Stimulated activated CD4-positive, alpha-beta T cell treated with anti-CD3 and anti-CD28 coated beads, Interleukin-4, amount 100 ng/mL, for 4 hours (primary cell): ENCODE measurements around the gene USP30.
"Not testable (repeated sequence)": the region's sequence is repeated elsewhere in the genome, so short reads cannot be mapped to it uniquely, and the experiment has no call there.

Experiments
- DNase-seq, 2 experiments: peaks; one replicate each; pipeline ENCODE4 v3.0.0-alpha.2; 2020

Gene USP30

GRCh38 chr12:109053382-109054123 lies 1.2 kb downstream of the USP30 start:
- DNase-seq, result peak in 1 of 2 experiments; percentile 34

DNA sequence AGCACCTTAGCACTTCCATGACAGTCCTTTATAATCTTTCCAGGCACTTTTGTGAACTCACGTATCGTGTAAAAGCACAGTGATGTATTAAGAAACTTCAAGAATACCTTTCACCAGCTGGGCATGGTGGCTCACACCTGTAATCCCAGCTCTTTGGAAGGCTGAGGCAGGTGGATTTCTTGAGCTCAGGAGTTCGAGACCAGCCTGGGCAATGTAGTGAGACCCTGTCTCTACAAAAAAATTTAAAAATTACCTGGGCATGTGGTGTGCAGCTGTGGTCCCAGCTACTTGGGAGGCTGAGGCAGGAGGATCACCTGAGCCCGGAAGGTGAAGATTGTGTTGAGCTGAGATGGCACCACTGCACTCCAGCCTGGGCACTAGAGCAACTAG lies 1.7 kb downstream of the USP30 start:
- DNase-seq, result not testable (repeated sequence)

DNA sequence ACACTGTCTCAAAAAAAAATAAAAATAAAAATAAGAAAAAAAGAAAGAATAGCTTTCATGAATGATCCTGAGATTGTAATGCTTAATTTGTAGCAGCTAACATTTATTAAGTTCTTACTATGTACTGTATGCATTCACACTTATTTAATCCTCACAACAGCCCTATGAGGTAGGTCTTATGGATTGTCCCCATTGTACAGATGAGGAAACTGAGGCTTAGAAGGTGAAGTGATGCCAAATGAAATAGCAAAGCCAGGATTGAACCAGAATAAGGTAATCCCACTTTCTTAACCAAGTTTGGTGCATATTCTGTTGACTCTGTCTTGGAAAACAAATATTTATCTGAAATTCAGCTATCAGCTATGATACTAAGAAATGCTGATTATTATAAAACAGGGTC lies 2.1 kb downstream of the USP30 start:
- DNase-seq, result no peak

DNA sequence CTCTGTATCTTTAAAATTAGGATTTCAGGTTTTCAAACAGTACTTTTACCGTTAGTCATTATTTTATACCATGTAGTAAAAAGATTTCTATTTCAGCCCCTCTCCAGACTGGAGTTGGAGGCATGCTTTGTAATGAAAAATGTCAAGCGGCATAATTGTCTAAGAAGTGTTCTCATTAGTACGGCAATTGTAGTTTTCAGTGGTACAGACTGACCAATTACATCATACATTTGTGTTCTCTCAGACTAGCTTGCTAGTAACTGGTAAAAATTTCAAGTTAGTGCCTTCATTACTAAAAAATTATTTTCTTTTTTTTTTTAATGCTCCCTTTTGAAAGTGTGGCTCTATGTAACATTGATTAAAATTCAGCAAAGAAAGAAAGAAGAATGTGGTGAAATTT lies 4.5 kb downstream of the USP30 start:
- DNase-seq, result no peak

DNA sequence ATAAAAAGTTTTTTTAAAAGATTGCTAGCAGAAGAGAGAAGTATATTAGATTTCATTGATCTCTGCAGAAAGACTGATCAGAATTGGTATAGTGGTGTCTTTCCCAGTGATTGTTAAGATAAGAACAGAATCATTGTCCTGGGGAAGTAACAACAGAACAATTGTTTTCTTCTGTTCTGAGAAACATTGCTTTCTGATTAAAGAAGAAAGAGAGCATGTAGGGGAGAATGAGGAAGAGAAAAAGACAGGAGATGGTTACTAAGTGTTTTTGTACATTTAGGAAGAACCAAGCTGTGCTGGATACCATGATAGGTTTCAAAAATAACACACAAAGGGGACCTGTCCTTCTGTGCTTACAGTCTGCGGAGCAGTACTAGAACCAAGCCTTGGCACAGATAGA lies 5.0 kb downstream of the USP30 start:
- DNase-seq, result no peak

DNA sequence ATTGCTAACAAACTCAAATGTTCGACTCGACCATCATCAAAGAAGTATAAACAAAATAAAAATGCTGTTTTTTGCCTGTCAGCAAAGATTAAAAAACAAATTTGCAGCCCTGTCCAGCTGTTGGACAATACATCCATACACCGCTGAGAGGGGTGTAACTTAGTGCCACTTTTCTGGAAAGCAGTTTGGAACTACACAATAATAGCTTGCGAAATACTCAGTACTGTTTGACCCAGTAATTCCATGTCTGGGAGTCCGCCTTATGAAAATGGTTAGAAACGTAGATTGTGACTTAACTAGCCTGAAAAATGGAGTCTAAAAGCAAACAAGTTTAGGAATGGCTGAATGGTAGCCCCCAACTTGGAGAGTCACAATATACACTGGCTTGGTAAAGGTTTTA lies 6.4 kb downstream of the USP30 start:
- no peak for DNase-seq

GRCh38 chr12:109064143-109064542 lies 11.8 kb downstream of the USP30 start:
- no peak for DNase-seq

DNA sequence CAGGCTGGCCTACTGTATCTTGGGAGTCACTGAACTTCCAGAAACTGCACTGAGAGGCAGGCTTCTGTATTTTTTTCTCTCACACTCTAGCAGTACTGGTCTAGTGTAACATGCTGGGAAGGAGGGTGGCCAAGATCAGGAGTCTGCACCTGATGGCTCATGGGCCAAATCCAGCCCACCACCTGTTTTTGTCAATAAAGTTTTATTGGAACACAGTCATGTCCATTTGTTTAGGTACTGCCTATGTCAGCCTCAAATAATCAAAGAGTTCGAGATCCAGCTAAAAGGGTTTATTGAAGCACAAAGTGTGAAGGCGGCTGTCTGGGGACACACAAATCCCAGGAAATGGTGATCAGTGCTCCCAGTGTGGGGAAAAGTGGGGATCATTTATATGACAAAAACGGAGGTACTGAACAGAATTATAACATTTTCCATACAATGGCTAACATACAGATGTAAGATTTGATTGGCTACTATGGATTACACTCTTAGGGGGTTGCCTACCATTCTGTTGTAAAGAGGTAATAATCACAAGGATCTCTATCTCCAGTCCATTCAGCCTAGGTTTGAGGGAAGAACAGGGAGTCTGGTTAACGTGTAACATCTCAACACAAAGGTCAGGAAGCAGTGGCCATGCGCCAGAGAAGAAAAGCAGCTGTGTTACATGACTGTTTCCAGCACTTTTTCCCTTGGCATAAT lies 12.9 kb downstream of the USP30 start:
- no peak for DNase-seq

GRCh38 chr12:109065853-109066193 lies 13.4 kb downstream of the USP30 start:
- no peak for DNase-seq

GRCh38 chr12:109069307-109070271 lies 17.2 kb downstream of the USP30 start:
- DNase-seq, result no peak

DNA sequence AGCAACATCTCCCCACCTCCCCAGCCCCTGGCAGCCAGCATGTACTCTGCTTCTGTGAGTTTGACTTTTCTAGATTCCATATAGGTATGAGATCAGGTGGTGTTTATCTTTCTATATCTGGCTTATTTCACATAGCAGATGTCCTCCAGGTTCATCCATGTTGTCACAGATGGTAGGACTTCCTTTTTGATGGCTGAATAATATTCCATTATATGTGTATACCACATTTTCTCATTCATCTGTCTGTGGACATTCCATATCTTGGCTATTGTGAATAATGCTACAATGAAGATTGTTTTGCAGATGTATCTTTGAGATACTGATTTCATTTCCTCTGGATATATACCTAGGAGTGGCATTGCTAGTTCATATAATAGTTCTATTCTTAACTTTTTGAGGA lies 22.5 kb downstream of the USP30 start:
- no peak for DNase-seq

- no peak for DNase-seq
These were observed 30.4 kb downstream of the USP30 start for GRCh38 chr12:109082751-109083150.

GRCh38 chr12:109084425-109084824 lies 32.0 kb downstream of the USP30 start:
- no peak for DNase-seq

DNA sequence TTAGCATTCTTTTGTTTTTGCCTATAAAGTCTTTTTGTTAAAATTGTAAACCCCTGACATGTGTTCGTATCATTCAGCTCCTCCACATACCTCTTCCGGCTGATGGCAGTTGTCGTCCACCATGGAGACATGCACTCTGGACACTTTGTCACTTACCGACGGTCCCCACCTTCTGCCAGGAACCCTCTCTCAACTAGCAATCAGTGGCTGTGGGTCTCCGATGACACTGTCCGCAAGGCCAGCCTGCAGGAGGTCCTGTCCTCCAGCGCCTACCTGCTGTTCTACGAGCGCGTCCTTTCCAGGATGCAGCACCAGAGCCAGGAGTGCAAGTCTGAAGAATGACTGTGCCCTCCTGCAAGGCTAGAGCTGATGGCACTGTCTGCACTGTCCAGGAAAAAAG lies 33.2 kb downstream of the USP30 start:
- DNase-seq, result no peak

DNA sequence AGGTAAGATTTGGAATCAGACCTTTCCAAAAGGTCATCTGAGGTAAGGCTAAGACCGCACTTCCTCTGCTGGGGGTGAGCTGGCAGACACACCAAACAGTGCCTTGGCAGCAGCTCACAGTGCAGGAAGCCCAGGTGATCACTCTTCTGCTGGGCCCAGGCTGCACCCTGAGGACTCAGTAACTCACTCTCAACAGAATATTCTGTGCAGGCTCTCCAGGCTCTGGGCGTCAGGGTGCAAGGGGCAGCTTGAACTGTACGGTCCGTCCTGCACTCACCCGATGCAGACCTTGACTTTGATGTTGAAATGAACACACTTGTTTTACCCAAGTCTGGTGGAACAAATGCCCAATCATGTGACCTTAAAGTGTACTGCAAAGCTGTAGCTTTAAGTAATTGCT lies 34.9 kb downstream of the USP30 start:
- no peak for DNase-seq

- DNase-seq, result no peak
These were observed 36.4 kb downstream of the USP30 start for GRCh38 chr12:109088818-109089217.

- no peak for DNase-seq
These were observed 37.3 kb downstream of the USP30 start for GRCh38 chr12:109089683-109090082.

- no peak for DNase-seq
These were observed 40.2 kb downstream of the USP30 start for GRCh38 chr12:109092497-109093021.

DNA sequence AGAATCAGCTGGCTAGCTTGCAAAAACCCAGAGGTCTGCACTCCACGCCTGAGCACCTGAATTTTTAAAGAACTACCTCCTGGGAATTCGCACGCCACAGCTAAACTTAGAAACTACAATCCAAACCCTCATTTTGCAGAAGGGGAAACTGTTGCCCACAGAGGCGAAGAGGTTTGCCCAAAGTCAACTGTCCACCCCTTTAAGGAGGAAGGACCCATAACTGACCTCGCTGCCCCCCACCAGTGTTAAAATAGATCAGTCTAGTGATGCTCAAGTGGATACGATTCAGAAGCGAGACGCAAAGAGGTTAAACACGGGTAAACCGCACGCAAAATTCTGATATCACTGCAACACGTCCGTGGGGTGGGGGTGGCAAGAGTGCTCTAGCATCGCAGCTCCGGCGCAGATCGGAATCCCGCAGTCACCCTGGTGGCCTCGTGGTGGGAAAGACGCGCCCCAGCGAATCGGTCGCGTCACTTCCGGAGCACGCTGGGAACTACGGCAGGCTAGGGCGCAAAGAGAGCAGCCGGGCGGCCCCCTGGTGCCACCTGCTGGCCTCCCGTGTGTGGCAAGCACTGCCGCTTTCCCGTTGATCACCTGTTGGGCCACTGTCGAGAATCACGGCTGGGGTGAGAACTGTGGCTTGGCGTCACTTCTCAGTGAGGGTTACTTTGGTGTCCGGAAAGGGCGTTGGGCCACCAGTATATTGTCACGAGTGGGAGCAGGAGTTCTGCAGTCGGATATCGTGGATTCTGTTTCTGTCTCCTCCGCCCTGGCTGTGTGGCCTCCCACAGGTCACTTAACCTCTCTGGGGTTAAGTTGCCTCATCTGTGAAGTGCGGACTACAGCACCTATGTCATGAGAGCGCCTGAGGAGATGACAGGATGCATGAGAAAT lies 40.9 kb downstream of the USP30 start, which contains the start of gene ALKBH2:
ALKBH2 (minus strand) TSS at position 451 of the 897 bp plus-strand sequence. CDS start 686 bp downstream, outside the sequence.
- peak; percentile 93 to 95 for DNase-seq

GRCh38 chr12:109097140-109097434 lies 44.7 kb downstream of the USP30 start:
- DNase-seq, result no peak

- peak; percentile 95 to 97 for DNase-seq
These were observed 45.2 kb downstream of the USP30 start, which contains the start of gene UNG for GRCh38 chr12:109097435-109098182. Gene UNG, plus strand, starts transcription at chr12:109097597. Its CDS starts 83 bp downstream, at chr12:109097680.
